Measurements from ENCODE around the gene ABCA5. TPM values are rescaled to one million over a fixed set of nuclear protein-coding genes. Genes with fewer than 3 reads are reported as not detected.

ABCA5 gene
- polyA plus RNA-seq, 1 donor from 2014 or later, result 91.7 TPM

DNA sequence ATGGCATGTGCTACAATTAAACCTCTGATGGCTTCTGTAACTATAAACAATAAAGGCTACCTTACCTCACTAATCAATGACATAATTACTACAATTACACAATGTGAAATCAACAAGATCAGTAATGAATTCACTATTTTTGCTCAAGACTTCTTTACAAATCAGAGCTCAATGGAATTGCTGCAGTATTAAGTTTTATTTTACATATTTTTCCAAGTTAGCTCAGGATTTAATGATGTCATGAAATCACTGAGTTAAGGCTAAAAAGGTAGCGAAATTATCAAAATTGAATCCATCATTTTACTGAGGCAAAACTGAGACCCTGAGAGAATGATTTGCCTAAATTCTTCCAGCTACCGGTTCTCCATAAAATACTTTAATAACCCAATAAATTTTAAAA lies 21.8 kb downstream of the ABCA5 start:
- H3F3A ChIP-seq (ENCODE audit: insufficient read depth, low read length, poor library complexity, severe bottlenecking), result no peaks in the 10 kb centered on the region
- no peaks in the 10 kb centered on the region for H3K9me3 ChIP-seq (ENCODE audit: low read length)
- TF ChIP-seq MXI1 (conservative IDR thresholded peaks at IDR 0.05; ENCODE audit: poor library complexity, severe bottlenecking) (no peak), TAF1 (IDR thresholded peaks at IDR 0.05; ENCODE audit: low read depth) (no peak), SMC3 (conservative IDR thresholded peaks at IDR 0.05; ENCODE audit: poor library complexity) (no peak)
- TF ChIP-seq, protein P1, sequence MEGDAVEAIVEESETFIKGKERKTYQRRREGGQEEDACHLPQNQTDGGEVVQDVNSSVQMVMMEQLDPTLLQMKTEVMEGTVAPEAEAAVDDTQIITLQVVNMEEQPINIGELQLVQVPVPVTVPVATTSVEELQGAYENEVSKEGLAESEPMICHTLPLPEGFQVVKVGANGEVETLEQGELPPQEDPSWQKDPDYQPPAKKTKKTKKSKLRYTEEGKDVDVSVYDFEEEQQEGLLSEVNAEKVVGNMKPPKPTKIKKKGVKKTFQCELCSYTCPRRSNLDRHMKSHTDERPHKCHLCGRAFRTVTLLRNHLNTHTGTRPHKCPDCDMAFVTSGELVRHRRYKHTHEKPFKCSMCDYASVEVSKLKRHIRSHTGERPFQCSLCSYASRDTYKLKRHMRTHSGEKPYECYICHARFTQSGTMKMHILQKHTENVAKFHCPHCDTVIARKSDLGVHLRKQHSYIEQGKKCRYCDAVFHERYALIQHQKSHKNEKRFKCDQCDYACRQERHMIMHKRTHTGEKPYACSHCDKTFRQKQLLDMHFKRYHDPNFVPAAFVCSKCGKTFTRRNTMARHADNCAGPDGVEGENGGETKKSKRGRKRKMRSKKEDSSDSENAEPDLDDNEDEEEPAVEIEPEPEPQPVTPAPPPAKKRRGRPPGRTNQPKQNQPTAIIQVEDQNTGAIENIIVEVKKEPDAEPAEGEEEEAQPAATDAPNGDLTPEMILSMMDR (IDR thresholded peaks at IDR 0.05; ENCODE audit: poor library complexity, severe bottlenecking), result no peak
- TF ChIP-seq, protein P2, sequence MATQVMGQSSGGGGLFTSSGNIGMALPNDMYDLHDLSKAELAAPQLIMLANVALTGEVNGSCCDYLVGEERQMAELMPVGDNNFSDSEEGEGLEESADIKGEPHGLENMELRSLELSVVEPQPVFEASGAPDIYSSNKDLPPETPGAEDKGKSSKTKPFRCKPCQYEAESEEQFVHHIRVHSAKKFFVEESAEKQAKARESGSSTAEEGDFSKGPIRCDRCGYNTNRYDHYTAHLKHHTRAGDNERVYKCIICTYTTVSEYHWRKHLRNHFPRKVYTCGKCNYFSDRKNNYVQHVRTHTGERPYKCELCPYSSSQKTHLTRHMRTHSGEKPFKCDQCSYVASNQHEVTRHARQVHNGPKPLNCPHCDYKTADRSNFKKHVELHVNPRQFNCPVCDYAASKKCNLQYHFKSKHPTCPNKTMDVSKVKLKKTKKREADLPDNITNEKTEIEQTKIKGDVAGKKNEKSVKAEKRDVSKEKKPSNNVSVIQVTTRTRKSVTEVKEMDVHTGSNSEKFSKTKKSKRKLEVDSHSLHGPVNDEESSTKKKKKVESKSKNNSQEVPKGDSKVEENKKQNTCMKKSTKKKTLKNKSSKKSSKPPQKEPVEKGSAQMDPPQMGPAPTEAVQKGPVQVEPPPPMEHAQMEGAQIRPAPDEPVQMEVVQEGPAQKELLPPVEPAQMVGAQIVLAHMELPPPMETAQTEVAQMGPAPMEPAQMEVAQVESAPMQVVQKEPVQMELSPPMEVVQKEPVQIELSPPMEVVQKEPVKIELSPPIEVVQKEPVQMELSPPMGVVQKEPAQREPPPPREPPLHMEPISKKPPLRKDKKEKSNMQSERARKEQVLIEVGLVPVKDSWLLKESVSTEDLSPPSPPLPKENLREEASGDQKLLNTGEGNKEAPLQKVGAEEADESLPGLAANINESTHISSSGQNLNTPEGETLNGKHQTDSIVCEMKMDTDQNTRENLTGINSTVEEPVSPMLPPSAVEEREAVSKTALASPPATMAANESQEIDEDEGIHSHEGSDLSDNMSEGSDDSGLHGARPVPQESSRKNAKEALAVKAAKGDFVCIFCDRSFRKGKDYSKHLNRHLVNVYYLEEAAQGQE (IDR thresholded peaks at IDR 0.05; ENCODE audit: borderline replicate concordance), result no peak
- no peaks in the 10 kb centered on the region for H3K27me3 ChIP-seq (ENCODE audit: insufficient read depth, low read depth, low read length)
- no peak overlapping the region for H3K4me2 ChIP-seq (ENCODE audit: low read length)
- no peak overlapping the region for H2AFZ ChIP-seq (ENCODE audit: low read depth, low read length)
- no peaks in the 10 kb centered on the region for H3K79me2 ChIP-seq (replicated peaks; ENCODE audit: insufficient read depth, low read length)
- H3K9me2 ChIP-seq (ENCODE audit: insufficient read depth, low read length), result no peaks in the 10 kb centered on the region
- no peak overlapping the region for H3K4me3 ChIP-seq (ENCODE audit: low read length)
- H4K20me1 ChIP-seq (ENCODE audit: insufficient read depth), result no peaks in the 10 kb centered on the region
- H3K27ac ChIP-seq (ENCODE audit: low read length), result no peak overlapping the region
- H3K36me3 ChIP-seq (ENCODE audit: insufficient read depth, low read length), result no peaks in the 10 kb centered on the region
- no peak overlapping the region for H3K9ac ChIP-seq (ENCODE audit: low read length)

DNA sequence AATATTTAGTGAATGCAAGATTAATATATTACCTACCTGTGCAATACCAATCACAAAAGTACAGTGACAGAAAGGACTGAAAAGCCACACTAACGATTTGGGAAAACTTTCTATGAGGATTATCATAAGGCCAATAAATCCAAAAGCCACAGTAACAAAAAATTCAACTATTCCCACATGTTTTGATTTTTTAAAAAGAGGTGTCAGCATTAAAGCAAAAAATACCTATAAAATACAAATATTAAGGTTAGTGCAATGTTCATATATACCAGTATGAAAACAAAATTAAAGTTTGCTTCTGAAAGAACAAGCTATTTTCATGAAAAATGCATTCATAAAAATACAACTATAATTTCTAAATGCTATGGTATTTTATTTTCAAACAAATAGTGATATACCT lies 24.3 kb downstream of the ABCA5 start:
- Histone ChIP-seq H4K20me1 (ENCODE audit: insufficient read depth) (no peaks in the 10 kb centered on the region), H3K27ac (ENCODE audit: low read length) (no peak overlapping the region), H3K79me2 (replicated peaks; ENCODE audit: insufficient read depth, low read length) (no peaks in the 10 kb centered on the region), H3K36me3 (ENCODE audit: insufficient read depth, low read length) (no peaks in the 10 kb centered on the region), H3K4me2 (ENCODE audit: low read length) (no peak overlapping the region), H3K9ac (ENCODE audit: low read length) (no peak overlapping the region), H3K27me3 (ENCODE audit: insufficient read depth, low read depth, low read length) (no peaks in the 10 kb centered on the region), H3K9me2 (ENCODE audit: insufficient read depth, low read length) (no peaks in the 10 kb centered on the region), H3F3A (ENCODE audit: insufficient read depth, low read length, poor library complexity, severe bottlenecking) (no peaks in the 10 kb centered on the region), H3K9me3 (ENCODE audit: low read length) (no peaks in the 10 kb centered on the region), H3K4me3 (ENCODE audit: low read length) (no peak overlapping the region), H2AFZ (ENCODE audit: low read depth, low read length) (no peak overlapping the region)
- TF ChIP-seq TAF1 (IDR thresholded peaks at IDR 0.05; ENCODE audit: low read depth), result no peak
- TF ChIP-seq RAD21 (conservative IDR thresholded peaks at IDR 0.05), result no peak
- TF ChIP-seq POLR2AphosphoS5 (IDR thresholded peaks at IDR 0.05), result no peak
- TF ChIP-seq EP300 (conservative IDR thresholded peaks at IDR 0.05; ENCODE audit: poor library complexity, severe bottlenecking), result no peak
- no peak for TF ChIP-seq MXI1 (conservative IDR thresholded peaks at IDR 0.05; ENCODE audit: poor library complexity, severe bottlenecking)
- no peak for TF ChIP-seq EZH2 (IDR thresholded peaks at IDR 0.05; ENCODE audit: borderline replicate concordance, insufficient read depth, low read length, poor library complexity, severe bottlenecking)
- TF ChIP-seq, protein P1 (IDR thresholded peaks at IDR 0.05; ENCODE audit: poor library complexity, severe bottlenecking), result no peak
- no peak for TF ChIP-seq SMC3 (conservative IDR thresholded peaks at IDR 0.05; ENCODE audit: poor library complexity)
- TF ChIP-seq, protein P2 (IDR thresholded peaks at IDR 0.05; ENCODE audit: borderline replicate concordance), result no peak
